Measurements from ENCODE around the gene RIMBP2. TPM values are rescaled to one million over a fixed set of nuclear protein-coding genes. Genes with fewer than 3 reads are reported as not detected.

Gene RIMBP2
- total RNA-seq, 4 donors from 2014 or later, result 0.22 to 1.4 (median 1.2) TPM; not detected in 1

GRCh38 chr12:130583800-130584199 is 132.3 kb downstream of the RIMBP2 start:
- no peak for DNase-seq (ENCODE audit: low spot score in 2 of 2)
- no peaks in the 10 kb centered on the region for H3K36me3 ChIP-seq
- no peaks in the 10 kb centered on the region for H3K27me3 ChIP-seq
- H3K4me1 ChIP-seq, result no peaks in the 10 kb centered on the region
- no peak overlapping the region for H3K4me3 ChIP-seq
- no peak overlapping the region for H3K27ac ChIP-seq
- TF ChIP-seq POLR2A (IDR thresholded peaks at IDR 0.05), result no peak
- TF ChIP-seq CTCF (IDR thresholded peaks at IDR 0.05), result no peak
- no peak for TF ChIP-seq EP300 (IDR thresholded peaks at IDR 0.05)
- peaks cover 0 to 12% (median 3%) of the 10 kb centered on the region in 4 donors for H3K9me3 ChIP-seq
- WGBS, 2 donors, result 77 to 96% methylated on average over 3 to 4 of the region's 4 CpGs

GRCh38 chr12:130583317-130583716 is 132.8 kb downstream of the RIMBP2 start:
- DNase-seq (ENCODE audit: low spot score in 2 of 2), result no peak
- Histone ChIP-seq H3K27me3 (no peaks in the 10 kb centered on the region), H3K9me3 (peaks cover 0 to 12% (median 3%) of the 10 kb centered on the region in 4 donors), H3K27ac (no peak overlapping the region), H3K4me1 (no peaks in the 10 kb centered on the region), H3K4me3 (no peak overlapping the region), H3K36me3 (no peaks in the 10 kb centered on the region)
- TF ChIP-seq CTCF (IDR thresholded peaks at IDR 0.05) (no peak), POLR2A (IDR thresholded peaks at IDR 0.05) (no peak), EP300 (IDR thresholded peaks at IDR 0.05) (no peak)
- 84 to 89% methylated on average over 5 of the region's 5 CpGs for WGBS, 2 donors

GRCh38 chr12:130582286-130582685 is 133.8 kb downstream of the RIMBP2 start:
- no peak for DNase-seq (ENCODE audit: low spot score in 2 of 2)
- TF ChIP-seq CTCF (IDR thresholded peaks at IDR 0.05), result no peak
- no peak for TF ChIP-seq POLR2A (IDR thresholded peaks at IDR 0.05)
- TF ChIP-seq EP300 (IDR thresholded peaks at IDR 0.05), result no peak

GRCh38 chr12:130581782-130582181 is 134.3 kb downstream of the RIMBP2 start:
- H3K27me3 ChIP-seq, result no peaks in the 10 kb centered on the region
- peaks cover 0 to 12% (median 3%) of the 10 kb centered on the region in 4 donors for H3K9me3 ChIP-seq
- no peak for TF ChIP-seq CTCF (IDR thresholded peaks at IDR 0.05)
- no peak for TF ChIP-seq EP300 (IDR thresholded peaks at IDR 0.05)
- TF ChIP-seq POLR2A (IDR thresholded peaks at IDR 0.05), result no peak
- 63 to 76% methylated on average over 5 of the region's 5 CpGs for WGBS, 2 donors
- no peak overlapping the region for H3K4me3 ChIP-seq
- H3K4me1 ChIP-seq, result no peaks in the 10 kb centered on the region
- no peak overlapping the region for H3K27ac ChIP-seq
- H3K36me3 ChIP-seq, result no peaks in the 10 kb centered on the region
- no peak for DNase-seq (ENCODE audit: low spot score in 2 of 2)

More at GRCh38 chr12:130582286-130582685, 133.8 kb downstream of the RIMBP2 start:
- no peak overlapping the region for H3K27ac ChIP-seq
- H3K9me3 ChIP-seq, result peaks cover 0 to 12% (median 3%) of the 10 kb centered on the region in 4 donors
- H3K36me3 ChIP-seq, result no peaks in the 10 kb centered on the region
- WGBS, 2 donors, result 91 to 96% methylated on average over 6 of the region's 6 CpGs
- no peaks in the 10 kb centered on the region for H3K27me3 ChIP-seq
- H3K4me1 ChIP-seq, result no peaks in the 10 kb centered on the region
- no peak overlapping the region for H3K4me3 ChIP-seq

- no peak overlapping the region for H3K4me3 ChIP-seq
- H3K27me3 ChIP-seq, result no peaks in the 10 kb centered on the region
- DNase-seq (ENCODE audit: low spot score in 2 of 2), result no peak
- no peaks in the 10 kb centered on the region for H3K4me1 ChIP-seq
- peaks cover 0 to 21% (median 0%) of the 10 kb centered on the region in 4 donors for H3K9me3 ChIP-seq
- WGBS, 2 donors, result 47 to 52% methylated on average over 7 of the region's 7 CpGs
- no peak overlapping the region for H3K27ac ChIP-seq
- no peaks in the 10 kb centered on the region for H3K36me3 ChIP-seq
- TF ChIP-seq EP300 (IDR thresholded peaks at IDR 0.05) (no peak), CTCF (IDR thresholded peaks at IDR 0.05) (no peak), POLR2A (IDR thresholded peaks at IDR 0.05) (no peak)
Measured at GRCh38 chr12:130579231-130579630, 136.9 kb downstream of the RIMBP2 start.

Data from tibial nerve (tissue), 4 donors.